Colonic mucosa (tissue), 4 donors: ENCODE results near the gene GLA. TPM values are rescaled to one million over a fixed set of nuclear protein-coding genes. Genes with fewer than 3 reads are reported as not detected.

Experiments used
- DNase-seq: peaks from one replicate; pipeline ENCODE4 v3.0.0-alpha.2; 2020
- H3K27ac ChIP-seq: fragments of 200-600 bp; one replicate; pipeline ENCODE4 v1.8.0; 2021
- H3K27me3 ChIP-seq: fragments of 200-600 bp; one replicate; pipeline ENCODE4 v1.8.0; 2021
- H3K36me3 ChIP-seq: fragments of 200-600 bp; one replicate; pipeline ENCODE4 v1.8.0; 2021
- H3K4me1 ChIP-seq: fragments of 200-600 bp; one replicate; pipeline ENCODE4 v1.8.0; 2021; ENCODE audit warnings: mild to moderate bottlenecking
- H3K4me3 ChIP-seq: fragments of 200-600 bp; one replicate; pipeline ENCODE4 v1.8.0; 2021
- H3K9ac ChIP-seq, 2 donors: one replicate each; pipeline ENCODE4 v1.7.0; 2013; ENCODE audit warnings: control low read depth in 2 of 2, low read depth in 2 of 2, low read length in 2 of 2
- H3K9me3 ChIP-seq: fragments of 200-600 bp; one replicate; pipeline ENCODE4 v1.8.0; 2021
- CTCF ChIP-seq: fragments of 200-600 bp; IDR thresholded peaks from one replicate; pipeline ENCODE4 v1.8.0; 2022; ENCODE audit warnings: antibody characterized with exemption, mild to moderate bottlenecking
- intact Hi-C: fragments of 100-400 bp; cut with DNase I; formaldehyde crosslinking; loops from one replicate; pipeline ENCODE4 v1.14.1; 2022
- total RNA-seq, 2 donors: library from RNA; stranded (reverse); fragmentation: NEBNext Ultra II Directional in 1 of 2; extraction: Animal tissue kit (Norgen Biotek cat#: 25700) in 1 of 2; gene quantifications; one replicate each; pipeline ENCODE4 v1.2.1, GENCODE V29; 2021
- donor health status: healthy.
- donor health status: DM: no; HTN: no; CAD: no.
- donor health status: DM: no; HTN: no; CAD: no.

The GLA gene
- total RNA-seq, 2 donors from 2014 or later = 29.9 to 33.9 TPM

- DNase-seq = peak; percentile 65
- intact Hi-C loops = loop anchor here (5.0 to 10.0 kb wide), 3 partner anchors 177 to 384 kb away; partner anchors contain the start of gene ARMCX6
- peak overlapping the region; percentile 76 to 83 for H3K9ac ChIP-seq
Measured at GRCh38 chrX:101417981-101418841, 10.5 kb upstream of the GLA start.

GRCh38 chrX:101417190-101417589 is 9.5 kb upstream of the GLA start:
- H3K4me3 ChIP-seq = no peak overlapping the region
- DNase-seq = no peak
- no peak for TF ChIP-seq CTCF
- no peaks in the 10 kb centered on the region for H3K9me3 ChIP-seq
- no peaks in the 10 kb centered on the region for H3K27me3 ChIP-seq
- H3K4me1 ChIP-seq = no peaks in the 10 kb centered on the region
- intact Hi-C loops = loop anchor here (5.0 to 10.0 kb wide), 3 partner anchors 178 to 385 kb away; partner anchors contain the start of gene ARMCX6
- H3K9ac ChIP-seq = no peak overlapping the region
- H3K36me3 ChIP-seq = no peaks in the 10 kb centered on the region
- no peak overlapping the region for H3K27ac ChIP-seq

More at GRCh38 chrX:101417981-101418841, 10.5 kb upstream of the GLA start:
- no peaks in the 10 kb centered on the region for H3K36me3 ChIP-seq
- H3K27me3 ChIP-seq = no peaks in the 10 kb centered on the region
- peak overlapping the region; percentile 48 for H3K4me3 ChIP-seq
- no peak for TF ChIP-seq CTCF
- H3K9me3 ChIP-seq = no peaks in the 10 kb centered on the region
- no peaks in the 10 kb centered on the region for H3K4me1 ChIP-seq
- H3K27ac ChIP-seq = peak overlapping the region; percentile 86

- Histone ChIP-seq H3K4me3 (no peak overlapping the region), H3K9me3 (no peaks in the 10 kb centered on the region), H3K36me3 (no peaks in the 10 kb centered on the region), H3K4me1 (no peaks in the 10 kb centered on the region), H3K27me3 (no peaks in the 10 kb centered on the region), H3K9ac (no peak overlapping the region), H3K27ac (no peak overlapping the region)
- intact Hi-C loops = loop anchor here (5.0 to 10.0 kb wide), 3 partner anchors 178 to 386 kb away; partner anchors contain the start of gene ARMCX6
- TF ChIP-seq CTCF = no peak
- no peak for DNase-seq
Measured at GRCh38 chrX:101416691-101417090, 9.0 kb upstream of the GLA start.

- Histone ChIP-seq H3K27ac (peak overlapping the region; percentile 50), H3K27me3 (no peaks in the 10 kb centered on the region), H3K4me3 (no peak overlapping the region), H3K9ac (peak overlapping the region in 1 of 2 donors; percentile 29), H3K9me3 (no peaks in the 10 kb centered on the region), H3K4me1 (no peaks in the 10 kb centered on the region), H3K36me3 (no peaks in the 10 kb centered on the region)
- peak; percentile 82 for TF ChIP-seq CTCF
- intact Hi-C loops = loop anchor here (5.0 to 10.0 kb wide), 3 partner anchors 179 to 387 kb away; partner anchors contain the start of gene ARMCX6
- peak; percentile 49 for DNase-seq
Measured at GRCh38 chrX:101415180-101416145, 7.7 kb upstream of the GLA start.

- no peak overlapping the region for H3K4me3 ChIP-seq
- no peak overlapping the region for H3K9ac ChIP-seq
- H3K4me1 ChIP-seq = no peaks in the 10 kb centered on the region
- no peaks in the 10 kb centered on the region for H3K27me3 ChIP-seq
- H3K9me3 ChIP-seq = no peaks in the 10 kb centered on the region
- H3K27ac ChIP-seq = no peak overlapping the region
- DNase-seq = no peak
- no peak for TF ChIP-seq CTCF
- intact Hi-C loops = loop anchor here (10.0 kb wide), 1 partner anchor 183 kb away; no protein-coding TSS in a partner anchor
- no peaks in the 10 kb centered on the region for H3K36me3 ChIP-seq
Measured at GRCh38 chrX:101411984-101412383, 4.3 kb upstream of the GLA start.
